GM21529 (cell line): ENCODE data around the gene JAK1.

Experiments
- ATAC-seq: cut with Tn5 transposase; IDR thresholded peaks from one replicate; pipeline ENCODE4 v1.9.1; 2021; ENCODE audit not compliant: unreplicated experiment

The JAK1 gene

DNA sequence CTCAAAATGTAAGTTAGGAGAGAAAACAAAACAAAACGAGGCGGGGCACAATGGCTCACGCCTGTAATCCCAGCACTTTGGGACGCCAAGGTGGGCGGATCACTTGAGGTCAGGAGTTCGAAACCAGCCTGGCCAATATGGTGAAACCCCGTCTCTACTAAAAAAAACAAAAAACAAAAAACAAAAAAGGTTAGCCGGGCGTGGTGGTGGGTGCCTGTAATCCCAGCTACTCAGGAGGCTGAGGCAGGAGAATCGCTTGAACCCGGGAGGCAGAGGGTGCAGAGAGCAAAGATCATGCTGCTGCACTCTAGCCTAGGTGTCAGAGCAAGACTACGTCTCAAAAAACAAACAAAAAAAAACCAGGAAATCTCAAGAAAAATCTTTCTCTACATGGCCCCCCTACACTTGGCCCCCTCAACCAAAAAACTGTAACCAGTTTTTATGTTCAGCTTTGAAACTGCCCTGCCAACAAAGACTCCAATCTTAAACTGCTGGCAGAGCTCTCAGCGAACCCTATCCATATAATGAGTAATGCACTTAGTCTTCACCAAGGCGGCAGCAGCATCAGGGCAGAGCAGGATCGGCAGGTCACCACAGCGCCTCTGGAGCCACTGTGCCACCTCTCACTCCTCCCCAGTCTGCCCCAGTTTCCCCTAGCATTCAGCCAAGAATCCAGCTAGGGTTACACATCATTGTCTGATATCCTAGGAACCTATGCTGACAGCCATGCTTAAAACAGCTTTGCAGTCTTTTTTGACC, 71.7 kb downstream of the JAK1 start:
- ATAC-seq = no peak

- no peak for ATAC-seq
Observed at GRCh38 chr1:64893921-64894320, 72.4 kb downstream of the JAK1 start.

DNA sequence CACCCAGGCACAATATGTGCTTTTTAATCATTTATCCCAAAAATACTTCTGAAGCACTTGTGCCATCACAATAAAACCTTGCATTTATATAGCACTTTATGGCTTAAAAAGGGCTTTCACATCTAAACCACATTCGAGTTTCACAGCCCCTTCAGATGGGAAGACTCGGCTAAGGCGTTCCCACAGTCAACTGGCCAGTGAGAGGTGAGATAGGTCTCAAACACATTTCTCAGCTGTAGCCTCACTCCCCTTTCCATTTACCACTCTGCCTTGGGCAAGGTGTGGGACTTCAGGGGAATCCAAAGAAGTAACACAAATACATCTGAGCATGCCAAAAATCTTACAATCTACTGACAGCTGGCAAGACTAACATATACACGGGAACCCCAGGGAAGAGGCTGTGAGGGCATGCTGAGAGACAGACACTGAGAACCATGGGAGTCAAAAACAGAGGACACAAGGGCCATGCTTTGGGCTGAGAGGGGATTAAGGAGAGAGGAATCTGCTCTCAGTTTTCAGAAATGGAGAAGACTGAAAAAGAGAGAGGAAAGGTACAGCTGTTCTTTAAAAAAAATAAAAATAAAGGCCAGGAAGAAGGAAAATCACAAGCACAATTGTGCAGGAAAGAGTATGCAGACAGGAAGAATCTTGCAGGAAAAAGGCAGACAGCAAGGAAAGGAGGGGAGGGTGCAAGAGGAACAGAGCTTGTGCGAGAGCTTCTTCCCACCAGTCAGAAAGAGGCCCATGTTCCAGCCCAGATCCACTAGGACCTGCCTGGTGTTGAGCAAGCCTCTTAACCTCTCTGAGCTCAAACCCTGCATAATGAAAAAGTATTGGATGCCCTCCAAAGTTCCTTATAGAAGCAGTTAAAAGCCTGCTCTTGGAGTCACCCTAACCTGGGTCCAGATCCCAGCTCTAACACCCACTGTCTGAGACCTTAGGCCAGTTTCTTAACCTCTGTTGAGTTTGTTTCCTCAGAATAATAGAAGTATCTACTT, 73.5 kb downstream of the JAK1 start:
- ATAC-seq = no peak

GRCh38 chr1:64891448-64891825, 74.9 kb downstream of the JAK1 start:
- no peak for ATAC-seq

DNA sequence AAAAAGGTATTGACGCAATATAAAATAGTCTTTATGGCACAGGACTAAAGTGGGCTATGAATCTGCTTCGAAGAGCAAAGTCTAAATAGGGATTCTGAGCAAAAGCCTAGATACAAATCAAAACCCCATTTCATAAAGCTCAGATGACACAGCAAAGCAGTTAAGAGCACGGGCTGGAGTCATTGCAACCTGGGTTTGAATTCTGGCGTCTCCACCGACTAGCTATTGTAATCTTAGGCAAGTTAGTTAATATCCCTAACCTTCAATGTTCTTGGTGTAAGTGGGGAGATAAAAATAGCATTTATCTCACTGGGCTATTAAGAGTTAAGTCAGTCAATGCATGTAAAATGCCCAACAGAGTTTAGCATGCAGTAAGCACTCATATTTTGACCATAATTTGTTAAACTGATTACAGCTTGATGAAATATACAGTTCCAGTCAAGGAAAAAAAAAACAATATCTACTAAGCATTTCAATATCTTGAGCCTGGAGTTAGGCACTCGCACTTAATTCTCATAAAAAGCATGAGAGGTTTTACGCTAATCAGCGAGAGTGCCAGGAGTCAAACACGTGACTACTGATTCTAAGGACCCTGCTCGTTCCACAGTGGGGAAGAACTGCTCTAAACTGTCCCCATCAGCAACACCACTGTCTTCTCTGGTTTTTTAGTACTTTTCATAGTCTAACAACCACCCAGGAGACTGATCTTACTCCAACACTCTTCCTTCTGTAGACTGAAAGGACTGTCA, 75.5 kb downstream of the JAK1 start:
- ATAC-seq = no peak

GRCh38 chr1:64887689-64888217, 78.6 kb downstream of the JAK1 start:
- ATAC-seq = no peak

DNA sequence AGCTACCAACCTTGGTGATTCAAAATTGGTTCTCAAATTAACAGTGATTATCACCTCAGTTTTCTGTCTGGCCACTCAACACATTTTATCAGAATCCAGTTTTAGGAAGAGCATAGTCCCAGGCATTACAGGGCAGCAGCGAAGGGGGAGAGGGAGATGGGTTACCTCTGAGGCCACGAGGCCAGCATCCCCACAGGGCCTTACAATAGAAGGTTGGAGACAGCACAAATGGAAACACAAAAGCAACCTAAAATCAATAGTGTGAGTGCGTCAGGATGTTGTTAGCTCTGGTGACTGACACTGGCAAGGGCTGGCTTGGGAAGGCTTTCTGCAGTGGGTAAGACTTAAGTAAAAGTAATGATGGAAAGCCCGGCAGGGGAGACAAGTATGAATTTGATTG, 79.5 kb downstream of the JAK1 start:
- no peak for ATAC-seq

DNA sequence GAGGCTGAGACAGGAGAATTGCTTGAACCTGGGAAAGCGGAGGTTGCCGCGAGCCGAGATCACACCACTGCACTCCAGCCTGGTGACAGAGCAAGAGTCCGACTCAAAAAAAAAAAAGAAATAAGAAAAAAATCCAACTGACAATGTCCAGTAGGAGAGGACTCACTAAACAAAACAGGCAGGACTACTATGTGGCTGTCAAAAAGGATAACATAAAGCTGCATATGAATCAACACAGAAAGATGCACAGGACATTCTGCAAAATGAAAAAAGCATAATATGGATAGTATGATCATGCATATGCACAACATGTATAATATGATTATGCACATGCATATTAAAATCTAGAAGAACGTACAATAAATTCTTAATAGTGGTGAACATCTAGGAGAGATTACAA, 80.7 kb downstream of the JAK1 start:
- no peak for ATAC-seq

GRCh38 chr1:64884261-64885040, 81.9 kb downstream of the JAK1 start:
- no peak for ATAC-seq

DNA sequence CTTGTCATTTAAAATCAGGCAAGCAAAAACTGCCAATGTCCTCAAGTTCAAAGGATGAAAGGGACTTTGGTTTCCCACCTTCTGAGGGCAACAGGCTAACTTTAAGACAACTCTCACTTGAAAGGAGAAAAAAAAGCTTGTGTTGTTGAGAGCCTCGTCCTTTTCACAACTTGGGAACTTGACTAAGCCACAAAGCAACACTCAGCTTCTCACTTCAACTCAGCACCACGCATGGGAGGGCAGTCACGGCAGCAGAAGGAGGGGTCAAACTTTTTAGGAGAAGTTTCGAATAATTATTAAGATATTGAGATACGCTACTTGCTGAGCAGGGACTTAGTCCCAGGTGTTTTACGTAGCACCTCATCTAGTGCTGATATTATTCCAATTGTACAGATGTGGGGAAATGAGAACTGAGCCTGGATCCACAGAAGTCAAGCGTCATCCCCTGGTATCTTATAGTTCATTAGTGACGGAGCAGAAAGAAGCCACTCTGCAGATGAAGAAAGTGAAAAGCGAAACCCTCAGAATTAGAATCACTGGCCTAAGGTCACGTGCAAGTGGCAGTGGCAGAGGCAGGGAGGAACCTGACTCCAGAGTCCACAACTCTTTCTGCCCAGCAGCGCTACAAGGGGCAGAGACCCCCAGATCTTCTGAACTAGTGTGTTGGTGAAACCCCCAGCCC, 83.6 kb downstream of the JAK1 start:
- ATAC-seq = peak; percentile 90

DNA sequence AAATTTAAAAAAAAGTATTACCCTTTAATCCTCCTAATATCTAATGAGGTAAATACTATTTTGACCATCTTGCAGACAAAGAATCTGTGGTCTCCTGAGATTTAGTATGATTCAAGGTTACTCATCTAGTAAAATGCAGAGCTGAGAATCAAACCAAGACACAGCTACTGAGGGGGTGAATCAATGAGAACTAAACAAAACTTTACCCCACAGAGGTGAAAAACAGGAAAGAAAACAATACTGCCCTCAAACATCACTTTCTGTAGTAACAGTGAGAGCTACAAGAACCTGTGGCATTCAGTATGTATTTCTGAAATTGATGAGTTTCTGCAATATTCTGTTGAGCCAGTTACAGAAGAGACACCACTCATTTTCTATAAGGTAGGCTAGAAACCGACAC, 85.1 kb downstream of the JAK1 start:
- no peak for ATAC-seq

DNA sequence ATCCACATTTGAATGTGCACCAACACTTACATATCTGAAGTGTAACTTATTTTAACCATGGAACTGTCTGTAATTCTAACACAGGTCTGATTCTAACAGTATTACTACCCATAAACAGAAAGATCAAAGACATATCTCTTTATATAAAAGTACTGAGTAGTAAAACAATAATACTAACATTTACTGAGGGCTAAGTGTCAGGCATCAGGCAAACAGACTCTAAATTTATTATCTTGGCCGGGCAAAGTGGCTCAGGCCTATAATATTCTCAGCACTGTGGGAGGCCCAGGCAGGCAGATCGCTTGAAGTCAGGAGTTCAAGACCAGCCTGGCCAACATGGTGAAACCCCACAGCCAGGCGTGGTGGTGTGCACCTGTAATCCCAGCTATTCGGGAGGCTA, 85.9 kb downstream of the JAK1 start:
- ATAC-seq = no peak

DNA sequence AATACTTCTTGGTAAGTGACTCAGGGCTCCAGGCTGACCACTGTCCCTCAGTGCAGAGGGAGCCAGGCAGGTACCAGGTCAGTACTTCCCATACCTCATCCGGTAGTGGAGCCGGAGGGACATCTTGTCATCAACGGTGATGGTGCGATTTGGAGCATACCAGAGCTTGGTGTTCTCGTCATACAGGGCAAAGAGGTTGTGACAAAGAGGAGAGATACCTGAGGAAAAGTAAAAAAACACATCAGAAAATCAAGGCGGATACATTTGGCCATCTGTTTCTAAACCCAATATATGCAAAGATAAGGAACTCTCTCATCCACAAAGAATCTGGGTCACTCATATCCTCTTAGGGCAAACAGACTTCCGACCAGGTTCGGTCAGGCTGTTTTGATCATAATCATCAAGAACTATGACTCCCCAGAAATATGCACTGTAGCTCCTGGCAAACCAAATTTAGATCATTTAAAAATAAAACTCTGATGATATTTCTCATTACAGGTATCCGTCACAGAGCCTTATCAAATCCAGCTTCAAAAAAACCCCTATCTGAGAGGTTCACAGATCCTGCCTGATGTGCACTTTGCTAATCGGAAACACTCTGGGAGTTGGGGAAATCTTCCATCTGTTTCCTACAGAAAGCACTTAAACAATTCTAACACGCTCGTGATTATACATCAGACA, 87.3 kb downstream of the JAK1 start:
- ATAC-seq = no peak

- ATAC-seq = no peak
Observed at GRCh38 chr1:64878090-64878489, 88.3 kb downstream of the JAK1 start.

GRCh38 chr1:64877598-64877997, 88.8 kb downstream of the JAK1 start:
- no peak for ATAC-seq

- ATAC-seq = no peak
Observed at GRCh38 chr1:64877151-64877550, 89.2 kb downstream of the JAK1 start.

- no peak for ATAC-seq
Observed at GRCh38 chr1:64875606-64876005, 90.7 kb downstream of the JAK1 start.

DNA sequence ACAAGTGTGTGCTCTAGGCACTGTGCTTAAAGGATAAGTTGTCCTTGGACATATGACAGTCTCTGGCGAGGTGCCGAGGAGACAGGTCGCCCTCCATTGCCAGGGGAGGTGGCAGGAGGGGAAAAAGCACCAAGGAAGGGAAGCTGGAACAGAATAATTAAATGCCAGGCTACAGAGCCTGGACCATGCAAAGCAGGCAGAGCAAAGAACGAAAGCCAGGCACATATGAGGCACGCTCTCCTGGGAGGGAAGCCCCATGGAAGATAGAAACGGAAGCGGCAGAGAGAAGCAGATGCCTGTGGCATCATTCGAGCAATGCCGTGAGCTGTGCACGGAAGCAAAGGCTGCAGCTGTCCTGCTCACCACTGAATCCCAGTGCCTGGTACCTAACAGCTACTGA, 91.2 kb downstream of the JAK1 start:
- no peak for ATAC-seq

- no peak for ATAC-seq
Observed at GRCh38 chr1:64874666-64875065, 91.7 kb downstream of the JAK1 start.
